Measurements from ENCODE around the gene LAMA2.

DNA sequence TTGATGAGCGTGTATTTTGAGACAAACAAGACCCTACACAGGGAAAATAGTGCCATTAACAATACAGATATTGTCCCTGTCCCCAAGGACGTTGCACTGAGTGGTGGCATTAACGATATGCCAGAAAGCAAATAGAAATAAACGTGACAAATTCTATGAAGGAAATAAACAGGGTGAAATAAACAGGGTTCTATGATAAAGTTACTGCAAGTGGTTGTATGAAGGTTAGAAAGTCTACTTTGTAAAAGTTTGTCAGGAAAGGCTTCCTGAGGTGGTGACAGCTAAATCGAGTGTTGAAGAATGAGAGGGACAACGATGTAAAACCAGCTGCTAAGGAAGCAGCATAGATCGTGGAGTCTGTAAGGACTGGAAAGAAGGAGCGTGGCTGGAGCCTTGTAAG lies 380.2 kb downstream of the LAMA2 start:
- TF ChIP-seq YY1 (IDR thresholded peaks at IDR 0.05; ENCODE audit: low read depth, low read length) (no peak), E2F6 (IDR thresholded peaks at IDR 0.05) (no peak), POLR2A (IDR thresholded peaks at IDR 0.05; ENCODE audit: control extremely low read depth in 1 of 2, low read depth in 2 of 2, low read length in 2 of 2) (no peak), RXRA (IDR thresholded peaks at IDR 0.05; ENCODE audit: insufficient read depth, low read depth, low read length) (no peak), GTF2F1 (IDR thresholded peaks at IDR 0.05; ENCODE audit: borderline replicate concordance, low read depth, low read length) (no peak), EGR1 (IDR thresholded peaks at IDR 0.05; ENCODE audit: borderline replicate concordance, low read depth, low read length) (no peak), POLR2AphosphoS5 (IDR thresholded peaks at IDR 0.05; ENCODE audit: low read depth, low read length) (no peak), KDM1A (IDR thresholded peaks at IDR 0.05; ENCODE audit: borderline replicate concordance, low read length) (no peak), SIN3A (conservative IDR thresholded peaks at IDR 0.05 in 1 of 2, IDR thresholded peaks at IDR 0.05 in 1 of 2; ENCODE audit: low read depth in 1 of 2, low read length in 2 of 2) (no peak), SP1 (IDR thresholded peaks at IDR 0.05; ENCODE audit: low read depth, low read length) (no peak), EZH2 (IDR thresholded peaks at IDR 0.05; ENCODE audit: low read depth, low read length, severe bottlenecking) (no peak), CTCF (IDR thresholded peaks at IDR 0.05; ENCODE audit: control extremely low read depth in 1 of 3, insufficient read depth in 1 of 3, low read depth in 1 of 3, low read length in 3 of 3) (no peak)
